Sigmoid colon (tissue), 4 donors: ENCODE measurements around the gene DGCR6L.

Experiments used
- CTCF ChIP-seq, 4 experiments: fragments of 450-650 bp in 3 of 4; fragments of 200-600 bp in 1 of 4; IDR thresholded peaks; one replicate each; pipeline ENCODE4 v1.5.1; 2016 to 2019; ENCODE audit warnings: antibody characterized with exemption in 4 of 4, mild to moderate bottlenecking in 3 of 4, moderate library complexity in 2 of 4
- POLR2A ChIP-seq, 2 donors: fragments of 450-650 bp; IDR thresholded peaks; one replicate each; pipeline ENCODE4 v1.6.1; 2016; ENCODE audit warnings: antibody characterized with exemption in 2 of 2, mild to moderate bottlenecking in 2 of 2, moderate library complexity in 2 of 2
- POLR2AphosphoS5 ChIP-seq, 4 donors: sonication (generic); formaldehyde crosslinking; IDR thresholded peaks; one replicate each; pipeline ENCODE4 v1.6.1; 2017; ENCODE audit warnings: antibody characterized with exemption in 4 of 4

- no peak for TF ChIP-seq CTCF (IDR thresholded peaks at IDR 0.05)
- TF ChIP-seq POLR2A (IDR thresholded peaks at IDR 0.05): peak; percentile 32 to 57
- peak; percentile 55 to 86 (median 85) for TF ChIP-seq POLR2AphosphoS5 (IDR thresholded peaks at IDR 0.05)
These were observed at the start of gene DGCR6L for GRCh38 chr22:20319745-20320658.
